GM13976 (cell line): ENCODE data around the gene ATXN7L1.

ENCODE experiments used
- DNase-seq: peaks from one replicate; pipeline ENCODE4 v3.0.0; 2012; ENCODE audit warnings: low spot score
- CTCF ChIP-seq: IDR thresholded peaks from 2 replicates; pipeline ENCODE4 v1.5.1; 2012; ENCODE audit warnings: borderline replicate concordance, mild to moderate bottlenecking; ENCODE audit not compliant: insufficient read depth; ENCODE audit errors: extremely low read depth, missing control alignments, control extremely low read depth
- in situ Hi-C: fragments of 300-500 bp; cut with MboI; formaldehyde crosslinking; loops from one replicate; pipeline ENCODE4 v1.12.0; 2022; ENCODE audit warnings: low sequenced_read_pairs, mixed read lengths, inconsistent platforms; ENCODE audit not compliant: unreplicated experiment

Gene ATXN7L1

GRCh38 chr7:105591522-105591921 is 284.9 kb downstream of the ATXN7L1 start:
- TF ChIP-seq CTCF, result no peak
- in situ Hi-C loops, result no loop called here
- no peak for DNase-seq

GRCh38 chr7:105590793-105591192 is 285.6 kb downstream of the ATXN7L1 start:
- DNase-seq, result no peak
- in situ Hi-C loops, result no loop called here
- TF ChIP-seq CTCF, result no peak

GRCh38 chr7:105589356-105590077 is 286.9 kb downstream of the ATXN7L1 start:
- TF ChIP-seq CTCF, result peak; percentile 57
- in situ Hi-C loops, result no loop called here
- DNase-seq, result peak; percentile 67

- no peak for TF ChIP-seq CTCF
- DNase-seq, result no peak
- in situ Hi-C loops, result no loop called here
Measured at GRCh38 chr7:105587909-105588635, 288.3 kb downstream of the ATXN7L1 start.

- in situ Hi-C loops, result no loop called here
- no peak for TF ChIP-seq CTCF
- DNase-seq, result peak; percentile 36
Measured at GRCh38 chr7:105585850-105586500, 290.4 kb downstream of the ATXN7L1 start.

GRCh38 chr7:105584165-105584564 is 292.2 kb downstream of the ATXN7L1 start:
- in situ Hi-C loops, result no loop called here
- no peak for DNase-seq
- TF ChIP-seq CTCF, result no peak
